Activated CD4-positive, alpha-beta T cell treated with anti-CD3 and anti-CD28 coated beads, Interleukin-2, amount 50 U/mL, for 24 hours (primary cell): Measurements from ENCODE around the gene PARD3.
"Not testable (repeated sequence)": the region's sequence is repeated elsewhere in the genome, so short reads cannot be mapped to it uniquely, and the experiment has no call there.

Source experiments
- DNase-seq, 2 donors: peaks; one replicate each; pipeline ENCODE4 v3.0.0-alpha.2; 2020; ENCODE audit warnings: low read depth in 1 of 2, low spot score in 1 of 2

The PARD3 gene

GRCh38 chr10:34768261-34768971, 46.7 kb downstream of the PARD3 start:
- DNase-seq: no peak

GRCh38 chr10:34766811-34767494, 48.1 kb downstream of the PARD3 start:
- DNase-seq: no peak

- no peak for DNase-seq
Measured at GRCh38 chr10:34766266-34766600, 48.9 kb downstream of the PARD3 start.

GRCh38 chr10:34764472-34764946, 50.6 kb downstream of the PARD3 start:
- no peak for DNase-seq

GRCh38 chr10:34762603-34763299, 52.3 kb downstream of the PARD3 start:
- DNase-seq: no peak

- DNase-seq: no peak
Measured at GRCh38 chr10:34762156-34762555, 52.9 kb downstream of the PARD3 start.

- DNase-seq: no peak
Measured at GRCh38 chr10:34761453-34761852, 53.6 kb downstream of the PARD3 start.

GRCh38 chr10:34760606-34761005, 54.5 kb downstream of the PARD3 start:
- no peak for DNase-seq

GRCh38 chr10:34759837-34760215, 55.3 kb downstream of the PARD3 start:
- DNase-seq: no peak

- no peak for DNase-seq
Measured at GRCh38 chr10:34759161-34759836, 55.8 kb downstream of the PARD3 start.

GRCh38 chr10:34758447-34758996, 56.6 kb downstream of the PARD3 start:
- no peak for DNase-seq

- DNase-seq: no peak
Measured at GRCh38 chr10:34757933-34758332, 57.2 kb downstream of the PARD3 start.

GRCh38 chr10:34757181-34757580, 57.9 kb downstream of the PARD3 start:
- DNase-seq: not testable (repeated sequence)

GRCh38 chr10:34756584-34756983, 58.5 kb downstream of the PARD3 start:
- DNase-seq: no peak

GRCh38 chr10:34753014-34753757, 61.9 kb downstream of the PARD3 start:
- no peak for DNase-seq

GRCh38 chr10:34751272-34751671, 63.8 kb downstream of the PARD3 start:
- DNase-seq: no peak

GRCh38 chr10:34750795-34751194, 64.3 kb downstream of the PARD3 start:
- DNase-seq: not testable (repeated sequence)

GRCh38 chr10:34748767-34749166, 66.3 kb downstream of the PARD3 start:
- no peak for DNase-seq

- no peak for DNase-seq
Measured at GRCh38 chr10:34748357-34748756, 66.7 kb downstream of the PARD3 start.

GRCh38 chr10:34746094-34746493, 69.0 kb downstream of the PARD3 start:
- no peak for DNase-seq

GRCh38 chr10:34745244-34745643, 69.9 kb downstream of the PARD3 start:
- no peak for DNase-seq
